Breast epithelium (tissue), 3 donors: ENCODE measurements around the gene TNFSF10.

ENCODE experiments used
- POLR2AphosphoS5 ChIP-seq, 3 donors: sonication (generic); formaldehyde crosslinking; IDR thresholded peaks; one replicate each; pipeline ENCODE4 v1.6.1; 2017; ENCODE audit warnings: antibody characterized with exemption in 3 of 3
- TF ChIP-seq, protein P1 (sequence below), 3 donors: fragments of 450-650 bp; IDR thresholded peaks; one replicate each; pipeline ENCODE4 v1.5.1; 2016 to 2017; ENCODE audit warnings: antibody characterized with exemption in 3 of 3, mild to moderate bottlenecking in 3 of 3, moderate library complexity in 3 of 3

GRCh38 chr3:172528677-172529076 is 5.4 kb upstream of the TNFSF10 start:
- TF ChIP-seq, protein P1, sequence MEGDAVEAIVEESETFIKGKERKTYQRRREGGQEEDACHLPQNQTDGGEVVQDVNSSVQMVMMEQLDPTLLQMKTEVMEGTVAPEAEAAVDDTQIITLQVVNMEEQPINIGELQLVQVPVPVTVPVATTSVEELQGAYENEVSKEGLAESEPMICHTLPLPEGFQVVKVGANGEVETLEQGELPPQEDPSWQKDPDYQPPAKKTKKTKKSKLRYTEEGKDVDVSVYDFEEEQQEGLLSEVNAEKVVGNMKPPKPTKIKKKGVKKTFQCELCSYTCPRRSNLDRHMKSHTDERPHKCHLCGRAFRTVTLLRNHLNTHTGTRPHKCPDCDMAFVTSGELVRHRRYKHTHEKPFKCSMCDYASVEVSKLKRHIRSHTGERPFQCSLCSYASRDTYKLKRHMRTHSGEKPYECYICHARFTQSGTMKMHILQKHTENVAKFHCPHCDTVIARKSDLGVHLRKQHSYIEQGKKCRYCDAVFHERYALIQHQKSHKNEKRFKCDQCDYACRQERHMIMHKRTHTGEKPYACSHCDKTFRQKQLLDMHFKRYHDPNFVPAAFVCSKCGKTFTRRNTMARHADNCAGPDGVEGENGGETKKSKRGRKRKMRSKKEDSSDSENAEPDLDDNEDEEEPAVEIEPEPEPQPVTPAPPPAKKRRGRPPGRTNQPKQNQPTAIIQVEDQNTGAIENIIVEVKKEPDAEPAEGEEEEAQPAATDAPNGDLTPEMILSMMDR (IDR thresholded peaks at IDR 0.05): no peak
- TF ChIP-seq POLR2AphosphoS5 (IDR thresholded peaks at IDR 0.05): no peak
